Stomach smooth muscle (tissue), 2 donors: ENCODE data around the gene SLC37A1.

Experiments used
- H3K27ac ChIP-seq: one replicate; pipeline ENCODE4 v1.7.0; 2013; ENCODE audit warnings: mild to moderate bottlenecking, low read length, inconsistent platforms
- H3K27me3 ChIP-seq, 2 donors: one replicate each; pipeline ENCODE4 v1.7.0; 2013; ENCODE audit warnings: low read length in 2 of 2; ENCODE audit not compliant: insufficient read depth in 2 of 2, control insufficient read depth in 1 of 2
- H3K36me3 ChIP-seq, 2 donors: one replicate each; pipeline ENCODE4 v1.7.0; 2013; ENCODE audit warnings: low read length in 2 of 2; ENCODE audit not compliant: control insufficient read depth in 2 of 2, insufficient read depth in 2 of 2
- H3K4me1 ChIP-seq: one replicate; pipeline ENCODE4 v1.7.0; 2013; ENCODE audit warnings: low read length; ENCODE audit not compliant: control insufficient read depth, insufficient read depth
- H3K4me3 ChIP-seq, 2 donors: one replicate each; pipeline ENCODE4 v1.7.0; 2013; ENCODE audit warnings: low read length in 2 of 2
- H3K9ac ChIP-seq, 2 donors: one replicate each; pipeline ENCODE4 v1.7.0; 2013; ENCODE audit warnings: low read length in 2 of 2, mild to moderate bottlenecking in 1 of 2
- H3K9me3 ChIP-seq, 2 donors: one replicate each; pipeline ENCODE4 v1.7.0; 2013; ENCODE audit warnings: low read length in 2 of 2; ENCODE audit not compliant: control insufficient read depth in 2 of 2
- donor health status: healthy.
- donor health status: Pancreatic carcinoma.

Gene SLC37A1

DNA sequence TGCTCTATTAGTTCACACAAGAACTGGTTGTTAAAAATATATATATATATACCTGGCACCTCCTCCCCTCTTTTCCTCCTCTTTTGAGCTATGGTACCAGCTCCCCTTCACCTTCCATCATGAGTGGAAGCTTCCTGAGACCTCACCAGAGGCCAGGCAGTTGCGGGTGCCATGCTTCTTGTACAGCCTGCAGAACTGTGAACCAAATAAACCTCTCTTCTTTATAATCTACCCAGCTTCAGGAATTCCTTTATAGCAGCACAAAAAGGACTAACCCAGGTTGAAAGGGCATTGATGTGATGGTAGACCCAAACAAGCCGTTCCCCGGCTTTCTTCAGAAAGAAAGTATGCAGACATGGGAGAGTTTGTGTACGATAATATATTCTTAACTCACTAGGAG lies 32.5 kb upstream of the SLC37A1 start:
- Histone ChIP-seq H3K27ac (no peak overlapping the region), H3K4me3 (no peak overlapping the region), H3K4me1 (peaks cover 5% of the 10 kb centered on the region), H3K27me3 (peaks cover 3 to 4% of the 10 kb centered on the region in 2 donors), H3K9me3 (no peaks in the 10 kb centered on the region), H3K36me3 (no peaks in the 10 kb centered on the region), H3K9ac (no peak overlapping the region)

DNA sequence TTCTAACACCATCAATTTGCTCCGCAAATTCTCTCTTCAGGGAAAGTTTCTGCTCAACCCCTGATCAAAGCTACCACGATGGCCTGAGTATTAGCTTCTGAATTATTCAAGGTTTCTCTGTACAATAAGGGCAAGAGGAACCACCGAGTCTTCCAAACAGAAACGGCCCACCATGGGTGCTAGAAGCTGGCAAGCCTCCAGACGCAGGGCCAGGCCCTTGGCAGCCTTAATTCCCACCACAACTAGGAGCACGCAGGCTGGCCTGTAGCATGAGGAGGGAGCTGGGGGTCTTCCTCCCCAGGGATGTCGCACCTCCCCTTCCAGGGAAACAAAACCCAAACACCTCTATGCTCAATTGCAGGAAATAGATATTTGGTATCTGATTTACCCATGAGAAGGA lies 28.7 kb upstream of the SLC37A1 start:
- no peak overlapping the region for H3K27ac ChIP-seq
- no peak overlapping the region for H3K9ac ChIP-seq
- no peaks in the 10 kb centered on the region for H3K9me3 ChIP-seq
- H3K36me3 ChIP-seq = no peaks in the 10 kb centered on the region
- peaks cover 0 to 4% of the 10 kb centered on the region in 2 donors for H3K27me3 ChIP-seq
- H3K4me1 ChIP-seq = peaks cover 12% of the 10 kb centered on the region
- no peak overlapping the region for H3K4me3 ChIP-seq

DNA sequence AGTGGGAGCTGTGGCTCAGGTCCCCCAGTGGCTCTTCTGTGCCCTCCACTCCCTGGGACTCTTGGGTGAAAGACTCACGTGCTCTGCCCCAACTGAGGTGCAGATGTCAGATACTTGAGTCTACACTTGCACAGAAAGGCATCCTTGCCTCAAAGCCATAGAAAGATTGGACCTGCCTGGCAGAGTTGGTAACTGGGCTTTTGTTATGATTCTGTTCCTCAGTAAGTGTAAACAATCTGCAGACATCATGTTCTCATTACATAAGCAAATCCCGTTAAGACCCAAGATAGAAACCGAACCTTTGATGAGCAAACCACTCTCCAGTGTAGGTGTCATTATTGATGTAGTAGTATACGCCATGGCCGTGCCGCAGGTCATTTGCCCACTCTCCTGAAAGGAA lies 27.6 kb upstream of the SLC37A1 start:
- no peak overlapping the region for H3K9ac ChIP-seq
- peaks cover 12% of the 10 kb centered on the region for H3K4me1 ChIP-seq
- no peak overlapping the region for H3K4me3 ChIP-seq
- H3K27me3 ChIP-seq = peaks cover 0 to 4% of the 10 kb centered on the region in 2 donors
- no peaks in the 10 kb centered on the region for H3K9me3 ChIP-seq
- no peak overlapping the region for H3K27ac ChIP-seq
- H3K36me3 ChIP-seq = no peaks in the 10 kb centered on the region

DNA sequence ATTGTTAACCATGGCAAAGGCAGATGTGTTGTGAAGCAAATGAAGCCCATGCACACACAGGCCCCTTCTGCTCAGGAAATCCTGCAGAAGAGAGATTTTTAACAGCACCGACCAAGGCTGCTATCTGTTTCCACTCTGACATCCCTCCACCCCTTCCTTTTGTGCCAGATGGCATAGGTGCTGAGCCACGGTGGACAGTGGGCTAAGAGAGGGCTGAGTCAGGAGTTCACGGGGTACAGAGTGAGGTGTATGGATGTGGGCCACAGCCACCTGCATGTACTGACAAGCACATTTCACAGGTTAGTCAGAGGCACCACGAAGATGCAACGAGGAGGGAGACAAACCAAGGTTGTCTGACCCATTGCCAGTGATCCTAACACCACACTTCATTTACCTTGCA lies 27.1 kb upstream of the SLC37A1 start:
- Histone ChIP-seq H3K27ac (no peak overlapping the region), H3K27me3 (peaks cover 0 to 4% of the 10 kb centered on the region in 2 donors), H3K4me1 (peaks cover 12% of the 10 kb centered on the region), H3K4me3 (no peak overlapping the region), H3K9me3 (no peaks in the 10 kb centered on the region), H3K36me3 (no peaks in the 10 kb centered on the region), H3K9ac (no peak overlapping the region)

DNA sequence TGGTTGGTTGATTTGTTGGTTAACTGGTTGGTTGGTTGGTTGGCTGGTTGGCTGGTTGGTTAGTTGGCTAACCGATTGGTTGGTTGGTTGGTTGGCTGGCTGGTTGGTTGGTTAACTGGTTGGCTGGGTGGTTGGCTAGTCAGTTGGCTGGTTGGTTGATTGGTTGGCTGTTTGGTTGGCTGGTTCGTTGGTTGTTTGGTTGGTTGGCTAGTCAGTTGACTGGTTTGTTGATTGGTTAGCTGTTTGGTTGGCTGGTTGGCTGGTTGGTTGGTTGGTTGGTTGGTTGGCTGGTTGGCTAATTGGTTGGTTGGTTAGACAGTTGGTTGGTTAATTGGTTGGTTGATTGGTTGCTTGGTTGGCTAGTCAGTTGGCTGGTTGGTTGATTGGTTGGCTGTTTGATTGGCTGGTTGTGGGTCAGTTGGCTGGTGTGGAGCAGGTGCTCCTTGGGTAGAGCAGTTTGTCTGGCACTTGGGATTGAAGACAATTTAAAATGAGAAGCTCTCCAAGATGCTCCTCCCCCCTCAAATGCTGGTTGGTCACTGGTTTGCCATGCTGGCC lies 24.6 kb upstream of the SLC37A1 start:
- no peak overlapping the region for H3K4me3 ChIP-seq
- no peak overlapping the region for H3K27ac ChIP-seq
- H3K36me3 ChIP-seq = no peaks in the 10 kb centered on the region
- peaks cover 0 to 4% of the 10 kb centered on the region in 2 donors for H3K27me3 ChIP-seq
- no peaks in the 10 kb centered on the region for H3K9me3 ChIP-seq
- H3K9ac ChIP-seq = no peak overlapping the region
- H3K4me1 ChIP-seq = peaks cover 12% of the 10 kb centered on the region

DNA sequence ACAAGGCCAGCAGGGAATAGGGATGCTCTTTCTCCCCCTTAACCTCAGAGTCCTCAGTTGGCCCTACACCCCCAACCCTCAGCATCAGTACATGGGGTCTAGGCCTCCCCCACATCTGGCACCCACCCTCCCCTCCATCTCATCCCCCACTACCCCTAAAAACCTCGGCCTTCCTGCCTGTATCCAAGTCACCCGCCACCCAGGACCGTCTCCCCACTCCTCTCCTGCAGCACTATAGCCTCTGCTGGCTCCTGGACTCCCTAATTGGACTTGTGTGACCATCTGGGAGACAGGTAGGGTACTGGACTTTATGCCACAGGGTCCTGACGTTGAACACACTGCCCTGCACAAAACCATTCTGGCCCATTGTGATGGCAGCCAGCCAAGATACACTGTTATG lies 23.7 kb upstream of the SLC37A1 start:
- Histone ChIP-seq H3K36me3 (no peaks in the 10 kb centered on the region), H3K9me3 (no peaks in the 10 kb centered on the region), H3K27me3 (peaks cover 0 to 4% of the 10 kb centered on the region in 2 donors), H3K9ac (no peak overlapping the region), H3K4me3 (no peak overlapping the region), H3K4me1 (peaks cover 12% of the 10 kb centered on the region), H3K27ac (no peak overlapping the region)

DNA sequence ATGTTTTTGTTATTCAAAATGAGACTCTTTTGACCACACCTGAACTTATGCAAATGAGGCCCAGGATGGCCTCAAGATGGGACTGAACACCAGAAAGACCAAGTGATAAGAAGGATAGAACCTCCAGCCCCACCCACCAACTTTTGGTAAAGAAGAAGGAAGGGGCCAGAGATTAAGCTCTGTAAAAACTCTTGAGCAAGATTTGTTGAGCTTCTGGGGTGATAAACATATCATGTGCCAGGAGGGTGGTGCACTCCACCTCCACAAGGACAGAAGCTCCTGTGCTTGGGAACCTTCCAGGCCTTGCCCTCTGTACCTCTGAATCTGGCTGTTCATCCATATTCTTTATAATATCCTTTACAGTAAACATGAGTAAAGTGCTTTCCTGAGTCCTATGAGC lies 22.9 kb upstream of the SLC37A1 start:
- H3K4me1 ChIP-seq = peaks cover 15% of the 10 kb centered on the region
- H3K9me3 ChIP-seq = no peaks in the 10 kb centered on the region
- H3K27ac ChIP-seq = no peak overlapping the region
- H3K27me3 ChIP-seq = peaks cover 0 to 3% of the 10 kb centered on the region in 2 donors
- no peak overlapping the region for H3K4me3 ChIP-seq
- no peaks in the 10 kb centered on the region for H3K36me3 ChIP-seq
- H3K9ac ChIP-seq = no peak overlapping the region

DNA sequence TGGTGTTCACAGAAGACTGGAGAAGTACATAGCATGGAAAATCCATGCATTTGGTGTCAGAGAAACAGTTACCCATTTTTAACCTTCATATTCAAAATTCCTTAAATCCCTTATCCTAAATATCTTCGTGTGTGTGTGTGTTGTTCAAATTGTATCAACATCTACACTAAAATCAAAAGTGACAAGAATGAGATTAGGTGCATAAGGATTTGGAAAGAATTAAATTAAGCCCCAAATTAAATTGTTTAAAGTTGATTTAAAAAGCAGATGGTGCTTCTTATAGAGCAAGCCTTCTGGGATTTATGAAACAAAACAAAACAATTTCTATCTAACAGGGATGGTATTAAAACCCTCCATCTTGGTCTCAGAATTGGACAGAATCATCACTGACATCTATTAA lies 22.3 kb upstream of the SLC37A1 start:
- no peaks in the 10 kb centered on the region for H3K27me3 ChIP-seq
- no peak overlapping the region for H3K27ac ChIP-seq
- no peak overlapping the region for H3K9ac ChIP-seq
- no peaks in the 10 kb centered on the region for H3K9me3 ChIP-seq
- no peaks in the 10 kb centered on the region for H3K36me3 ChIP-seq
- no peak overlapping the region for H3K4me3 ChIP-seq
- peaks cover 12% of the 10 kb centered on the region for H3K4me1 ChIP-seq

DNA sequence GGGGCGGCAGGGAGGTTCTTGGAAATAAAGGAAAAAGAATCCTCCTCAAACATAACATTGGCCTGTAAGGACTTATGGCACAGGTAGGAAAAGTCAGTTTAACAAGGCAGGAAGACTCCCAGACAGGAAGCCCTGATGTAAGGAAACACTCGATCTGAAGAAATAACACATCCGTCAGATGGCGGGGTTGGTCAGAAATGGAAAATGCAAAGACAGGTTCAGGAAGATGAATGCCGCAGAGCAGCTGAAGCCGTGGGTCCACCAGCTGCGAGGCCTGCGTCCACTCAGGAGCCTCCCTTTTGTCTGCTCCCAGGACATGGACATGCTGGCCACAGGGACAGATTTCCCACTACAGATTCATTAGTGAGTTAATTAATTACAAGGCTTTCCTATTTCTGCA lies 21.5 kb upstream of the SLC37A1 start:
- no peaks in the 10 kb centered on the region for H3K27me3 ChIP-seq
- H3K9ac ChIP-seq = no peak overlapping the region
- H3K27ac ChIP-seq = no peak overlapping the region
- H3K9me3 ChIP-seq = no peaks in the 10 kb centered on the region
- no peak overlapping the region for H3K4me3 ChIP-seq
- H3K36me3 ChIP-seq = no peaks in the 10 kb centered on the region
- H3K4me1 ChIP-seq = peaks cover 14% of the 10 kb centered on the region

DNA sequence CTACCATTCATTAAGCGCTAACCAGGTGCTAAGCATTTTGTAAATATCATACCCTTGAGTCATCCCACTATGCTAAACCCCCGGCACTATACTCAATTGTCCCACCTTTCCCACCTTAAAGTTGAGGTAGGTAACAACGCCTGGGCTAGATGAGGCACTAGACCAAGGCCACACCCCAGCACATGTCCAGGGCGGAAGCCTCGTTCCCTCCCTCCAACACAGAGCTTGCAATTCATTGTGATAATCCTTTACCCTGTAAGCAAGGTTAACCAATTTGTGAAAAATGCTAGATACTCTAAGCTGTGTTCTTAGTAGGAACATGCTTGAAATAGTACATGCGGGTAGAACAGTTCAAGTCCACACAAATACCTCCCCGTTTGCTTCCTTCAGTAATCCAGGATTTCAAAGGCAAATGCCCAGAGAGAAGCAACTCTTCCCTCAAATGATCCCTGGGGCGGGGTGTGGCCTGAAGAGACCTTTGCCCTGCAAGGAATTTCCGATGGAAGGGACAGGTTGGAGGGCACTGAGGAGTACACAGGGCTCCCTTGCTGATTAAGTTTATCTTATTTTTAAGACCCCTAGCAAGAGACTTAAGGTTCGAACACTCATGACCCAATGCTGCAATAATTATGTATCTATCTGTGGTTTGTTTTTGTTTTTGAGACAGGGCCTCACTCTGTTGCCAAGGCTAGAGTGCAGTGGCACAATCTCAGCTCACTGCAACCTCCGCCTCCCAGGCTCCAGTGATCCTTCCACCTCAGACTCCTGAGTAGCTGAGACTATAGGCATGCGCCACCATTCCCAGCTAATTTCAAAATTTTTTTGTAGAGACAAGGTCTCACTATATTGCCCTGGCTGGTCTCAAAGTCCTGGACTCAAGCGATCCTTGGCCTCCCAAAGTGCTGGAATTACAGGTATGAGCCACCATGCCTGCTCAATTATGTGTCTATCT lies 20.3 kb upstream of the SLC37A1 start:
- Histone ChIP-seq H3K4me3 (no peak overlapping the region), H3K9ac (no peak overlapping the region), H3K9me3 (no peaks in the 10 kb centered on the region), H3K27me3 (no peaks in the 10 kb centered on the region), H3K4me1 (peaks cover 14% of the 10 kb centered on the region), H3K36me3 (no peaks in the 10 kb centered on the region), H3K27ac (no peak overlapping the region)

DNA sequence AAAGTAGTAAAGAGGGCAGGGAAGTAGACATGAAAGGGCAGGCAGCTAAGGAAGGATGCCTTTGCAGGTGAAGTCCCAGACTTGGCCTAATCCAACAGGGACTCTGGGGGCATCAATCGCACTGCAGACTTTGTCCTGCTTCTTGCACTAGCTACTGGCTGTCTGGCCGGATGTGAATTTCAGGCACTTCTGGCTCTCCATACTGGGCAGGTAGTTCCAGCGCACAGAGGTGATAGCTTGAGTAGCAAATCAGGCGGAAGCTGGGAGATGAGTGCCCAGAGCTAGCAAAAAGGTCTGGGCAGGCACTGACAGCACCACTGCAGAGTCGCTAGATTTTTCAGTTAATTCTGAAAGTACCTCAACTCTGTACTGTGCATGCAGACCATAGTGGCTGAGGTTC lies 18.6 kb upstream of the SLC37A1 start:
- Histone ChIP-seq H3K4me1 (peaks cover 14% of the 10 kb centered on the region), H3K4me3 (no peak overlapping the region), H3K36me3 (no peaks in the 10 kb centered on the region), H3K9me3 (no peaks in the 10 kb centered on the region), H3K27me3 (no peaks in the 10 kb centered on the region), H3K9ac (no peak overlapping the region), H3K27ac (no peak overlapping the region)
